Liver (tissue), 3 donors: ENCODE measurements around the gene CACNA1C.

Experiments
- ATF3 ChIP-seq: IDR thresholded peaks from 2 replicates; pipeline ENCODE4 v1.6.1; 2016; ENCODE audit warnings: antibody characterized with exemption
- CTCF ChIP-seq: fragments of 150-350 bp; IDR thresholded peaks from 2 replicates; pipeline ENCODE4 v1.5.1; 2017; ENCODE audit warnings: improper control_type of control experiment, low read depth, low read length; ENCODE audit not compliant: missing input control
- EGR1 ChIP-seq, 2 donors: IDR thresholded peaks; 2 replicates each; pipeline ENCODE4 v1.6.1; 2016 to 2018; ENCODE audit warnings: antibody characterized with exemption in 2 of 2, low read depth in 2 of 2
- FOXA1 ChIP-seq: IDR thresholded peaks from 2 replicates; pipeline ENCODE4 v1.6.1; 2016; ENCODE audit warnings: antibody characterized with exemption
- GABPA ChIP-seq, 2 donors: IDR thresholded peaks in 1 of 2; conservative IDR thresholded peaks in 1 of 2; 2 replicates each; pipeline ENCODE4 v1.6.1; 2016; ENCODE audit warnings: antibody characterized with exemption in 2 of 2, mild to moderate bottlenecking in 1 of 2, moderate library complexity in 1 of 2
- HNF4G ChIP-seq: IDR thresholded peaks from 2 replicates; pipeline ENCODE4 v1.6.1; 2016; ENCODE audit warnings: antibody characterized with exemption
- JUND ChIP-seq, 2 donors: IDR thresholded peaks; 2 replicates each; pipeline ENCODE4 v1.6.1; 2016; ENCODE audit warnings: antibody characterized with exemption in 2 of 2
- NR2F2 ChIP-seq: IDR thresholded peaks from 2 replicates; pipeline ENCODE4 v1.6.1; 2016; ENCODE audit warnings: antibody characterized with exemption
- RAD21 ChIP-seq, 2 donors: IDR thresholded peaks; 2 replicates each; pipeline ENCODE4 v1.6.1; 2016; ENCODE audit warnings: antibody characterized with exemption in 2 of 2, mild to moderate bottlenecking in 2 of 2
- REST ChIP-seq: IDR thresholded peaks from 2 replicates; pipeline ENCODE4 v1.6.1; 2016; ENCODE audit warnings: antibody characterized with exemption, mild to moderate bottlenecking
- SP1 ChIP-seq: IDR thresholded peaks from 2 replicates; pipeline ENCODE4 v1.6.1; 2018; ENCODE audit warnings: antibody characterized with exemption, mild to moderate bottlenecking
- TAF1 ChIP-seq: conservative IDR thresholded peaks from 2 replicates; pipeline ENCODE4 v1.6.1; 2016; ENCODE audit warnings: antibody characterized with exemption, mild to moderate bottlenecking
- YY1 ChIP-seq: IDR thresholded peaks from 2 replicates; pipeline ENCODE4 v1.6.1; 2016; ENCODE audit warnings: antibody characterized with exemption, mild to moderate bottlenecking
- ZBTB33 ChIP-seq: IDR thresholded peaks from 2 replicates; pipeline ENCODE4 v1.6.1; 2016; ENCODE audit warnings: antibody characterized with exemption
- donor health status: healthy.
- donor health status: healthy.

GRCh38 chr12:2084553-2085296, 31.9 kb downstream of the CACNA1C start:
- TF ChIP-seq CTCF, result no peak
- no peak for TF ChIP-seq YY1
- no peak for TF ChIP-seq FOXA1
- TF ChIP-seq ATF3, result no peak
- no peak for TF ChIP-seq REST
- no peak for TF ChIP-seq NR2F2
- TF ChIP-seq JUND (IDR thresholded peaks at IDR 0.05), result no peak
- TF ChIP-seq TAF1, result no peak
- no peak for TF ChIP-seq SP1
- no peak for TF ChIP-seq ZBTB33
- TF ChIP-seq GABPA (IDR thresholded peaks at IDR 0.05 in 1 of 2, conservative IDR thresholded peaks at IDR 0.05 in 1 of 2), result no peak
- TF ChIP-seq HNF4G, result no peak
- no peak for TF ChIP-seq EGR1 (IDR thresholded peaks at IDR 0.05; ENCODE audit: low read depth in 2 of 2)
- no peak for TF ChIP-seq RAD21 (IDR thresholded peaks at IDR 0.05)
